Body of pancreas (tissue), 4 donors: ENCODE results near the gene TMEM235. TPM values are rescaled to one million over a fixed set of nuclear protein-coding genes. Genes with fewer than 3 reads are reported as not detected.
A peak's percentile ranks its signal among the peaks of the same experiment; 100 is the strongest.
"Not testable (repeated sequence)": the region's sequence is repeated elsewhere in the genome, so short reads cannot be mapped to it uniquely, and the experiment has no call there.

Source experiments
- ATAC-seq: fragments of 150-250 bp; one replicate; pipeline ENCODE4 v1.9.1; 2016
- DNase-seq, 4 donors: peaks; one replicate each; pipeline ENCODE4 v3.0.0-alpha.2; 2019
- H3K27ac ChIP-seq, 4 donors: fragments of 200-600 bp; sonication (generic); 1 replicate in 3 of 4; 2 replicates in 1 of 4; pipeline versions ENCODE4 v1.5.1 to v1.6.1; 2016 to 2019; ENCODE audit warnings: mild to moderate bottlenecking in 1 of 4, mixed read lengths in 1 of 4, moderate library complexity in 1 of 4
- H3K27me3 ChIP-seq, 2 donors: fragments of 200-600 bp; sonication (generic); one replicate each; pipeline ENCODE4 v1.6.0; 2016; ENCODE audit warnings: mild to moderate bottlenecking in 1 of 2
- H3K36me3 ChIP-seq, 2 donors: fragments of 200-600 bp; sonication (generic); replicated peaks in 1 of 2; 2 replicates each; pipeline ENCODE4 v1.5.1; 2016; ENCODE audit warnings: low read depth in 2 of 2; ENCODE audit not compliant: insufficient read depth in 1 of 2
- H3K4me1 ChIP-seq: fragments of 200-600 bp; sonication (generic); one replicate; pipeline ENCODE4 v1.6.0; 2016
- H3K4me3 ChIP-seq, 2 donors: fragments of 200-600 bp; sonication (generic); 1 replicate in 1 of 2; 2 replicates in 1 of 2; pipeline ENCODE4 v1.5.1; 2016 to 2019
- H3K9me3 ChIP-seq, 3 donors: fragments of 200-600 bp; sonication (generic); 1 replicate in 2 of 3; 2 replicates in 1 of 3; pipeline ENCODE4 v1.5.1; 2016
- POLR2A ChIP-seq, 3 donors: fragments of 450-650 bp; IDR thresholded peaks; one replicate each; pipeline ENCODE4 v1.6.1; 2016; ENCODE audit warnings: antibody characterized with exemption in 3 of 3, mild to moderate bottlenecking in 2 of 3
- WGBS, 2 donors: methylation state at CpG; one replicate each; pipeline ENCODE4 v1.1.5; 2017; 5-methylcytosine and 5-hydroxymethylcytosine counted together
- intact Hi-C: fragments of 100-400 bp; cut with DNase I; formaldehyde crosslinking; loops from one replicate; pipeline ENCODE4 v1.15.1; 2023
- total RNA-seq, 2 donors: library from RNA; depleted of rRNA; stranded (reverse); fragments of >200 nt; gene quantifications; one replicate each; pipeline ENCODE4 v1.1.0, GENCODE V29; 2016
- TF ChIP-seq, protein P1 (sequence below), 7 experiments: fragments of 450-650 bp in 4 of 7; fragments of 200-600 bp in 3 of 7; sonication (generic) in 3 of 7; IDR thresholded peaks; one replicate each; pipeline ENCODE4 v1.5.1; 2016 to 2019; ENCODE audit warnings: antibody characterized with exemption in 7 of 7

The TMEM235 gene
- total RNA-seq, 2 donors from 2014 or later = not detected

DNA sequence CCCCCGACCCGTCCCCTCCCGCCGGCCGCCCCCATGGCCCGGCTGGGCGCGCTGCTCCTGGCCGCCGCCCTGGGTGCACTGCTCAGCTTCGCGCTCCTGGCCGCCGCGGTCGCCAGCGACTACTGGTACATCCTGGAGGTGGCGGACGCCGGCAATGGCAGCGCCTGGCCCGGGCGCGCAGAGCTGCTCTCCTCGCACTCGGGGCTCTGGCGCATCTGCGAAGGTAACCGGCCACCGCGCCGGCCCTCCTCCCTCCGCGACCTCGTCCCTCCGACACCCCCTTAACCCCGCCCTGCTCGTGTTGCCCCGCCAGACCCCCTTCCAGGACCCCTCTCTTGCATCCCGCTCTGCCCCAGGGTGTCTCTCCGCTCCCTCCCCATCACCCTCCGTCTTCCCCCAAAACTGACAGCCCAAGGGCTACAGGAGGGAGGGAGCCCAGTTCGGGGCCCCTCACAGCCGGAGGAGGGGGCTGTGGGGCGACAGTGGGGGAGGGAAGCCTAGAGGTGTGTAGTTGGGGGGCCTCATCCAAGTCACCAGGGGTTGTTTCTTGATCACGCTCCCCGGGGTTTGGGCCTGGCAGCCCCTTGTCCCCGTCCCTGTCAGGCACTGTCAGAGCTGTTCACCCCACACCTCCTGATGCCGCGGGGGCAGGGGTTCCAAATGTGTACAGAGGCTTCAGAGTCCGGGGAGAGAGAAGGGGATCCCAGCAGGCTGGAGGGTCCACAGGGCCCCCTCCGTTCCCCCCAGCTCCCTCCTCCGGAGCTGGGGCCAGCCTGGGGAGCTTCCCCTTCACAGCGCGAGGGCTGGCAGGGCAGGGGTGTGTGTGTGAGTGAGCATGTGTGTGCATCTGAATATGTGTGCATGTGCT is 794 bp downstream of the TMEM235 start:
- DNase-seq = no peak
- ATAC-seq = no peak
- H3K27ac ChIP-seq = no peak overlapping the region
- intact Hi-C loops = no loop called here
- H3K27me3 ChIP-seq = peaks cover 3 to 17% of the 10 kb centered on the region in 2 donors
- H3K4me1 ChIP-seq = no peaks in the 10 kb centered on the region
- WGBS, 2 donors = 16 to 29% methylated on average over 23 to 44 of the region's 55 CpGs
- TF ChIP-seq POLR2A (IDR thresholded peaks at IDR 0.05) = no peak
- TF ChIP-seq, protein P1, sequence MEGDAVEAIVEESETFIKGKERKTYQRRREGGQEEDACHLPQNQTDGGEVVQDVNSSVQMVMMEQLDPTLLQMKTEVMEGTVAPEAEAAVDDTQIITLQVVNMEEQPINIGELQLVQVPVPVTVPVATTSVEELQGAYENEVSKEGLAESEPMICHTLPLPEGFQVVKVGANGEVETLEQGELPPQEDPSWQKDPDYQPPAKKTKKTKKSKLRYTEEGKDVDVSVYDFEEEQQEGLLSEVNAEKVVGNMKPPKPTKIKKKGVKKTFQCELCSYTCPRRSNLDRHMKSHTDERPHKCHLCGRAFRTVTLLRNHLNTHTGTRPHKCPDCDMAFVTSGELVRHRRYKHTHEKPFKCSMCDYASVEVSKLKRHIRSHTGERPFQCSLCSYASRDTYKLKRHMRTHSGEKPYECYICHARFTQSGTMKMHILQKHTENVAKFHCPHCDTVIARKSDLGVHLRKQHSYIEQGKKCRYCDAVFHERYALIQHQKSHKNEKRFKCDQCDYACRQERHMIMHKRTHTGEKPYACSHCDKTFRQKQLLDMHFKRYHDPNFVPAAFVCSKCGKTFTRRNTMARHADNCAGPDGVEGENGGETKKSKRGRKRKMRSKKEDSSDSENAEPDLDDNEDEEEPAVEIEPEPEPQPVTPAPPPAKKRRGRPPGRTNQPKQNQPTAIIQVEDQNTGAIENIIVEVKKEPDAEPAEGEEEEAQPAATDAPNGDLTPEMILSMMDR (IDR thresholded peaks at IDR 0.05) = no peak
- no peaks in the 10 kb centered on the region for H3K9me3 ChIP-seq
- H3K4me3 ChIP-seq = no peak overlapping the region
- H3K36me3 ChIP-seq = no peaks in the 10 kb centered on the region

DNA sequence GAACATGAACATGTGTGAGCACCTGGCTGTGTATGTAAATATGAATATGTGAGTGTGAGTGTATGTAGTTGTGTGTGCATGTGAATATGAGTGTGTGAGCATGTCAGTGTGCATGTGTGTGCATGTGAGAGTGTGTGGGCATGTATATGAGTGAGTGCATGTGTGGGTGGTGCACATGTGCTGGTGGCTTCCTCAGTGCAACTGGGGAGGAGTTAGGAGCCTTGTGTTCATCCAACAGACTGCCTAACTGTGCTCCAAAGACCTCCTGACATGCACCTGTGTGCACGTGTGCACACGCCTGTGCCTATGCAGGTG is 1.4 kb downstream of the TMEM235 start:
- WGBS, 2 donors = 91% methylated on average over 2 of the region's 2 CpGs; no CpG with 5 or more reads in 1 of the 2 donors
- intact Hi-C loops = no loop called here
- no peak overlapping the region for H3K27ac ChIP-seq
- no peak for TF ChIP-seq POLR2A (IDR thresholded peaks at IDR 0.05)
- TF ChIP-seq, protein P1 (IDR thresholded peaks at IDR 0.05) = no peak
- DNase-seq = no peak
- no peak overlapping the region for H3K4me3 ChIP-seq
- H3K4me1 ChIP-seq = no peaks in the 10 kb centered on the region
- H3K27me3 ChIP-seq = peaks cover 3 to 17% of the 10 kb centered on the region in 2 donors
- no peak for ATAC-seq
- H3K36me3 ChIP-seq = no peaks in the 10 kb centered on the region
- H3K9me3 ChIP-seq = no peaks in the 10 kb centered on the region

DNA sequence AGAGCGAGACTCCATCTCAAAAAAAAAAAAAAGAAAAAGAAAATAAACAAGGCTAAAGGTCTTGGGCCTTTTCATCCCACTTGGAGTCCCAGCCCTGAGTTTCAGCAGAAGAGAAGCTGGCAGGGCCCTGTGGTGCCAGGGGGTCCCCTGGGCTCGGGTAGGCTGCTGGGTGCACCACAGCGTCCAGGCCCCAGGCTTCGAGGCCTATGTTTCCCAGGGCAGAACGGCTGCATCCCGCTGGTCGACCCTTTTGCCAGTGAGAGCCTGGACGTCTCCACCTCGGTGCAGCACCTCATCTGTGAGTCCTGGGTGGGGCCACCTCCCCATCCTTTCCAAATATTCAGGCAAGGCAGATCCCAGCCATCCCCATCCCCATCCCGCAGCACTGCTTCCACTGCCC is 2.2 kb downstream of the TMEM235 start:
- intact Hi-C loops = no loop called here
- H3K4me3 ChIP-seq = no peak overlapping the region
- H3K4me1 ChIP-seq = no peaks in the 10 kb centered on the region
- H3K27ac ChIP-seq = no peak overlapping the region
- 75 to 85% methylated on average over 5 to 9 of the region's 10 CpGs for WGBS, 2 donors
- TF ChIP-seq POLR2A (IDR thresholded peaks at IDR 0.05) = no peak
- TF ChIP-seq, protein P1 (IDR thresholded peaks at IDR 0.05) = no peak
- DNase-seq (no peak), ATAC-seq (no peak)
- H3K36me3 ChIP-seq = no peaks in the 10 kb centered on the region
- peaks cover 3 to 17% of the 10 kb centered on the region in 2 donors for H3K27me3 ChIP-seq
- H3K9me3 ChIP-seq = no peaks in the 10 kb centered on the region

DNA sequence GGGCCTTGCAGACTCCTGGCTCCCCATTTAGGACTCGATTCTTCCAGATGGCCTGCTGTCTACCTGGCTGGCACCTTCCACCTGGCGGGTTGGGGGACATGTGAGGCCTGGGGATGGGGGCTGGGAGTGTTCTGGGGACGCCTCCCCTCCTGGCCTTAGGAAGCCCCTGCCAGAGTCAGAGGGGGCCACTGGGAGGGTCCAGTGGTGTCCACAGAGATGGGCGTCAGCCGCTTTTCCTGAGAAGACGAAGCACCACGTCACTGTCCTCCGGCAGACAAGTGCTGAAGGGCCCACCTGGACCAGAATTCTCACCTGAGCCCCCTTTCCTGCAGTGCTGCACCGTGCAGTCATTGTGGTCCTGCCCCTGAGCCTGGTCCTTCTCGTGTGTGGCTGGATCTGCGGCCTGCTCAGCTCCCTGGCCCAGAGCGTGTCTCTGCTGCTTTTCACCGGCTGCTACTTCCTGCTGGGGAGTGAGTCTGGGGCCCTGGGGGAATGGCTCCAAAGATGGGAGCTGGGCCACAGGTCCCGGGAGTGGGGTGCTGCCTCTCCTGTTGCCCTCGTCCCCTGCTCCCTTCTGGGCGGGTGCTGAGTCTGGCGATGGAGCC is 2.9 kb downstream of the TMEM235 start:
- no peak overlapping the region for H3K27ac ChIP-seq
- H3K9me3 ChIP-seq = no peaks in the 10 kb centered on the region
- H3K27me3 ChIP-seq = peaks cover 3 to 17% of the 10 kb centered on the region in 2 donors
- WGBS, 2 donors = 78 to 100% methylated on average over 4 to 17 of the region's 17 CpGs
- ATAC-seq (no peak), DNase-seq (no peak)
- intact Hi-C loops = no loop called here
- H3K4me3 ChIP-seq = no peak overlapping the region
- no peaks in the 10 kb centered on the region for H3K4me1 ChIP-seq
- H3K36me3 ChIP-seq = no peaks in the 10 kb centered on the region
- no peak for TF ChIP-seq POLR2A (IDR thresholded peaks at IDR 0.05)
- TF ChIP-seq, protein P1 (IDR thresholded peaks at IDR 0.05) = no peak

DNA sequence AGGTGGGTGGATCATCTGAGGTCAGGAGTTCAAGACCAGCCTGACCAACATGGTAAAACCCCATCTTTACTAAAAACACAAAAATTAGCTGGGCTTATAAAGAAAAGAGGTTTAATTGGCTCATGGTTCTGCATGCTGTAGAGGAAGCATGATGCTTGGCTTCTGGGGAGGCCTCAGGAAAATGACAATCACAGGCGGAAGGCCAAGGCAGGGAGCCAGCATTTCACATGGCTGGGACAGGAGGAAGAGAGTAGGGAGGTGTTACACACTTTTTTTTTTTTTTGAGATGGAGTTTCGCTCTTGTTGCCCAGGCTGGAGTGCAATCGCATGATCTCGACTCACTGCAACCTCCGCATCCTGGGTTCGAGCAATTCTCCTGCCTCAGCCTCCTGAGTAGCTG is 3.6 kb downstream of the TMEM235 start:
- H3K4me3 ChIP-seq, H3K27ac ChIP-seq, H3K36me3 ChIP-seq, H3K4me1 ChIP-seq, ATAC-seq, intact Hi-C loops, H3K9me3 ChIP-seq: not testable (repeated sequence)
- 81 to 88% methylated on average over 6 of the region's 6 CpGs for WGBS, 2 donors
- peak in 1 of 4 donors; percentile 16 for DNase-seq
- peaks cover 3 to 17% of the 10 kb centered on the region in 2 donors for H3K27me3 ChIP-seq
